Measurements from ENCODE around the gene CHMP2A. TPM values are rescaled to one million over a fixed set of nuclear protein-coding genes. Genes with fewer than 3 reads are reported as not detected.

The CHMP2A gene
- total and polyA plus RNA-seq, 2 of the 13 experiments (the other 11 are each of a cell fraction or from before 2014, with no cell fraction given), result 49.7 to 55.0 TPM

DNA sequence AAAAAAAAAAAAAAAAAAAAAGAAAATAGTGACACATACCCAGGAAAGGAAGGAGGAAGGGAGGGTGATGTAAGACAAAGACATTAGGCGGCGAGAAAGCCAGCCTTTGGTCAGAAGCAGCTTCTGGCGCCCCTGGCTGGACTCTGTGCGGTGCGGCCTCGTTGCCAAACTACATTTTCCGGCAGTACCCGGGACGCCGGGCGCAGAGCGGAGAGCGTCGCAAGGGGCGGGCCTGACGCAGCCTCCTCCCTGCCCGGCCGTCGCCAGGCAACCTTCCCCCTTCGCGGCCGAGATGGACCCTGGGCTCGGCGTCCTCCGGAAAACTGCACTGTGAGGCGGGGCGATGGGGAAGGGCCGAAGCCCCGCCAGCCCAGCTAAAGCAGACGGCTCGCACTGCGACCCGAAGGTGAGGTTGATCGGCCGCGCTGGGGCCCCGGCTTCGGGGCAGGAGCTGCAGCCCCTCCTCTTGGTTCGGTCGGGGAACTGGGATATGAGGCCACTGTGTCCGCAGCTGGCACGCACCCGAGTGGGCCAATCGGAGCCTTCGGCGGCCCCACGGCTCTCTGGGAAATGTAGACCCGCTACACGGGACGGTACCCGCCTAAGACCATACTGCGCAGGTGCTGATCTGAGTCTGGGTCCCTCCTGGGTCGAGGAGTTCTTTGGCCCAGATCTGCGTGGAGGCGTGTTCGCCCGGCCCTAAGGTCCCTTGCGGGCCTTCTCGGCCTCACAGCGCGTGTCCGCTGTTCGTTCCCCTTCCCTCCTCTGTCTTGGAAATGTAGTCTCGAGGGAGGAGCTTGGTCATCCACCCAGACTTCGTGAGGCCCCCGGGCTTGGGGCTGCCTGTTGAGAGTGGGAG, 20.5 kb upstream of the CHMP2A start:
- Histone ChIP-seq H3K4me1 (ENCODE audit: insufficient read depth, low read length) (peaks cover 20% of the 10 kb centered on the region), H4K20me1 (ENCODE audit: insufficient read depth, low read length) (no peaks in the 10 kb centered on the region), H3K27me3 (ENCODE audit: control insufficient read depth in 1 of 2, insufficient read depth in 2 of 2, low read length in 2 of 2) (no peaks in the 10 kb centered on the region), H3K79me2 (ENCODE audit: insufficient read depth, low read length) (peaks cover 4% of the 10 kb centered on the region), H3K4me2 (ENCODE audit: low read depth, low read length) (peak overlapping the region; percentile 95), H3K27ac (ENCODE audit: extremely low read length, insufficient read depth, low read length) (peak overlapping the region; percentile 82), H3K9me3 (ENCODE audit: low read length) (no peaks in the 10 kb centered on the region), H3K9ac (ENCODE audit: insufficient read depth, low read depth, low read length) (peak overlapping the region; percentile 81), H3K4me3 (replicated peaks in 1 of 3; ENCODE audit: insufficient read depth in 1 of 3, low read depth in 2 of 3, low read length in 3 of 3) (peak overlapping the region; percentile 72 to 86 (median 83)), H3K36me3 (replicated peaks in 1 of 2; ENCODE audit: control insufficient read depth in 1 of 2, insufficient read depth in 2 of 2, low read length in 2 of 2) (peaks cover 0 to 1% of the 10 kb centered on the region in 2 experiments; a peak in 1 of 5 replicates), H2AFZ (ENCODE audit: low read length) (no peak overlapping the region)
- intact Hi-C loops (cut with micrococcal nuclease; ENCODE audit: unreplicated experiment) (no loop called here), in situ Hi-C loops (cut with HindIII; ENCODE audit: extremely low pct_ligation_motif_present, low pct_unique_long_range_greater_than_20kb) (no loop called here)
- 2% methylated on average over 15 of the region's 66 CpGs for WGBS (ENCODE audit: low lambda C conversion rate)
- TSS peak; percentile 61 for BruUV-seq (replicated peaks)
- DNase-seq (ENCODE audit: low spot score), result peak; percentile 83
- FAIRE-seq, result peak; percentile 82
- ATAC-seq, result peak; percentile 80
- CTCF ChIA-PET (ENCODE audit: low intra/inter-chr PET ratio, low total read pairs), result no interaction called here
- POLR2A ChIA-PET, result interaction anchor here (0.7 to 2.5 kb wide), 9 partner anchors 9 to 213 kb away, joined by 3 to 30 read pairs (median 5); partner anchors contain the start of genes TRIM28, UBE2M, ZBTB45 and ZNF324B
- TF ChIP-seq ATF6 (CRISPR knock-in tag; conservative IDR thresholded peaks at IDR 0.05) (no peak), FOXO1 (CRISPR knock-in tag; IDR thresholded peaks at IDR 0.05) (no peak), HNRNPLL (IDR thresholded peaks at IDR 0.05; ENCODE audit: low read depth, low read length, poor library complexity, severe bottlenecking) (peak; percentile 77), RBM39 (IDR thresholded peaks at IDR 0.05; ENCODE audit: low read depth, low read length, poor library complexity, severe bottlenecking) (peak; percentile 52), TEAD3 (CRISPR knock-in tag; optimal IDR thresholded peaks at IDR 0.05; ENCODE audit: borderline replicate concordance) (no peak), PRDM4 (CRISPR knock-in tag; IDR thresholded peaks at IDR 0.05; ENCODE audit: borderline replicate concordance) (no peak), NFKB2 (CRISPR knock-in tag; IDR thresholded peaks at IDR 0.05; ENCODE audit: borderline replicate concordance) (peak; percentile 29; the same call in 1 of the 2 replicates), U2AF2 (IDR thresholded peaks at IDR 0.05; ENCODE audit: low read depth, low read length) (no peak), ZNF143 (CRISPR knock-in tag; IDR thresholded peaks at IDR 0.05) (peak; percentile 90), PHF21A (CRISPR knock-in tag; IDR thresholded peaks at IDR 0.05) (peak; percentile 83), KLF12 (CRISPR knock-in tag; IDR thresholded peaks at IDR 0.05; ENCODE audit: borderline replicate concordance) (peak; percentile 27; the same call in 1 of the 2 replicates), KDM5A (IDR thresholded peaks at IDR 0.05; ENCODE audit: borderline replicate concordance, low read length) (no peak; the same call in 1 of the 2 replicates), JUNB (CRISPR knock-in tag; IDR thresholded peaks at IDR 0.05; ENCODE audit: borderline replicate concordance) (no peak), HHEX (CRISPR knock-in tag; IDR thresholded peaks at IDR 0.05) (no peak), THAP11 (CRISPR knock-in tag; IDR thresholded peaks at IDR 0.05) (peak; percentile 97), ZNF598 (CRISPR knock-in tag; IDR thresholded peaks at IDR 0.05; ENCODE audit: borderline replicate concordance) (peak; percentile 94; the same call in 1 of the 2 replicates), ZNF563 (CRISPR knock-in tag; IDR thresholded peaks at IDR 0.05) (peak; percentile 54; the same call in 1 of the 2 replicates), RFX1 (IDR thresholded peaks at IDR 0.05) (peak; percentile 93)
- TF ChIP-seq, protein P1, sequence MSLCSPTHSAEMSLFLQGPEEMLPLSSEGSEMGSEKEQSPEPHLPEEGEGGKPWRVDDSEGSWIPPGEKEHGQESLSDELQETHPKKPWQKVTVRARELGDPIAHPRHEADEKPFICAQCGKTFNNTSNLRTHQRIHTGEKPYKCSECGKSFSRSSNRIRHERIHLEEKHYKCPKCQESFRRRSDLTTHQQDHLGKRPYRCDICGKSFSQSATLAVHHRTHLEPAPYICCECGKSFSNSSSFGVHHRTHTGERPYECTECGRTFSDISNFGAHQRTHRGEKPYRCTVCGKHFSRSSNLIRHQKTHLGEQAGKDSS (CRISPR knock-in tag; IDR thresholded peaks at IDR 0.05; ENCODE audit: borderline replicate concordance, low read depth), result no peak
